Osteoblast (primary cell): ENCODE data around the gene ETV3. TPM values are rescaled to one million over a fixed set of nuclear protein-coding genes. Genes with fewer than 3 reads are reported as not detected.

Source experiments
- DNase-seq: peaks from one replicate; pipeline ENCODE4 v3.0.0; 2011; ENCODE audit warnings: low spot score, mixed read lengths; ENCODE audit not compliant: insufficient read length; ENCODE audit errors: missing footprints
- H2AFZ ChIP-seq: 2 replicates; pipeline ENCODE4 v1.6.0; 2011; ENCODE audit warnings: mild to moderate bottlenecking, low read length
- H3K27ac ChIP-seq: 2 replicates; pipeline ENCODE4 v1.5.1; 2011; ENCODE audit warnings: mild to moderate bottlenecking, low read depth, low read length, moderate library complexity
- H3K27me3 ChIP-seq: 2 replicates; pipeline ENCODE4 v1.6.0; 2012; ENCODE audit warnings: mild to moderate bottlenecking, control low read depth, inconsistent platforms, low read length, moderate library complexity; ENCODE audit not compliant: insufficient read depth
- H3K36me3 ChIP-seq: 2 replicates; pipeline ENCODE4 v1.5.1; 2011; ENCODE audit warnings: mild to moderate bottlenecking, low read length, control low read depth, moderate library complexity; ENCODE audit not compliant: insufficient read depth
- H3K4me1 ChIP-seq: 2 replicates; pipeline ENCODE4 v1.5.1; 2011; ENCODE audit warnings: mild to moderate bottlenecking, low read length, control low read depth, moderate library complexity; ENCODE audit not compliant: insufficient read depth
- H3K4me2 ChIP-seq: 2 replicates; pipeline ENCODE4 v1.6.0; 2011; ENCODE audit warnings: mild to moderate bottlenecking, low read length; ENCODE audit not compliant: insufficient read depth
- H3K4me3 ChIP-seq: fragments of 200-600 bp; sonication (generic); 3 replicates; pipeline ENCODE4 v1.5.1; 2012; ENCODE audit warnings: mild to moderate bottlenecking, low read length, inconsistent platforms; ENCODE audit not compliant: insufficient read depth
- H3K79me2 ChIP-seq: 2 replicates; pipeline ENCODE4 v1.6.0; 2012; ENCODE audit warnings: mild to moderate bottlenecking, low read length, control low read depth, inconsistent platforms; ENCODE audit not compliant: insufficient read depth
- H3K9me3 ChIP-seq: 2 replicates; pipeline ENCODE4 v1.5.1; 2011; ENCODE audit warnings: low read depth, low read length, control low read depth
- H4K20me1 ChIP-seq: 2 replicates; pipeline ENCODE4 v1.6.0; 2012; ENCODE audit warnings: mild to moderate bottlenecking, low read length, control low read depth; ENCODE audit not compliant: insufficient read depth
- CTCF ChIP-seq: IDR thresholded peaks from 2 replicates; pipeline ENCODE4 v1.5.1; 2011; ENCODE audit warnings: mild to moderate bottlenecking, low read depth, low read length, moderate library complexity; ENCODE audit errors: extremely low read depth
- total RNA-seq: library from RNA; depleted of rRNA; stranded (reverse); fragments of >200 nt; gene quantifications from 2 replicates; pipeline ENCODE4 v1.2.3, GENCODE V29; 2012

The ETV3 gene
- total RNA-seq, 1 donor = 14.8 TPM

DNA sequence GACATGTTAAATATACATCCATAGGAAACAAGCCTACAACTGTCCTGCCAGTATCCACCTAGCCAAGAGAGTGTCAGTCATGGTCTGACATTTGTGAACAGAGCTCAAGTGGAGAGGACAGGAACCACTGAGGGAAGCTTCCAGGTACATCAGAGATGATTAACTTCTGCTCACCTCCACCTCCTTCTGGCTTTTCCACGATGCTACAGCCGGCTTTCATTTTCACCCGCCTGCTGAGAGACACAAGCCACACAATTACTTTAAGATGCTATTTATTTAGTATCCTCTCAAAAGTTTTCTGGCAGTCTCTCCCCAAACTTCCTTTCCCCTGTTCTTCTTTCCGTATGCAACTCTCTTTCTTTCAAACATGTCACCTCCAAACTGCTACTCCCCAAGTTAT, 2.1 kb downstream of the ETV3 start:
- Histone ChIP-seq H3K27me3 (no peaks in the 10 kb centered on the region), H3K79me2 (peaks cover 58% of the 10 kb centered on the region), H2AFZ (no peak overlapping the region), H3K4me1 (peaks cover 24% of the 10 kb centered on the region), H3K4me2 (peak overlapping the region; percentile 99), H3K9me3 (no peaks in the 10 kb centered on the region), H3K4me3 (peak overlapping the region; percentile 11), H3K27ac (peak overlapping the region; percentile 90), H4K20me1 (peaks cover 33% of the 10 kb centered on the region), H3K36me3 (peaks cover 52% of the 10 kb centered on the region)
- DNase-seq = no peak
- TF ChIP-seq CTCF = no peak

- peak overlapping the region; percentile 99 for H3K4me2 ChIP-seq
- peak overlapping the region; percentile 11 for H3K4me3 ChIP-seq
- H4K20me1 ChIP-seq = peaks cover 33% of the 10 kb centered on the region
- no peaks in the 10 kb centered on the region for H3K27me3 ChIP-seq
- H3K36me3 ChIP-seq = peaks cover 57% of the 10 kb centered on the region
- no peak for TF ChIP-seq CTCF
- H2AFZ ChIP-seq = no peak overlapping the region
- H3K9me3 ChIP-seq = no peaks in the 10 kb centered on the region
- H3K27ac ChIP-seq = peak overlapping the region; percentile 90
- H3K4me1 ChIP-seq = peaks cover 24% of the 10 kb centered on the region
- peaks cover 58% of the 10 kb centered on the region for H3K79me2 ChIP-seq
- no peak for DNase-seq
These were observed 2.5 kb downstream of the ETV3 start for GRCh38 chr1:157135646-157136045.

DNA sequence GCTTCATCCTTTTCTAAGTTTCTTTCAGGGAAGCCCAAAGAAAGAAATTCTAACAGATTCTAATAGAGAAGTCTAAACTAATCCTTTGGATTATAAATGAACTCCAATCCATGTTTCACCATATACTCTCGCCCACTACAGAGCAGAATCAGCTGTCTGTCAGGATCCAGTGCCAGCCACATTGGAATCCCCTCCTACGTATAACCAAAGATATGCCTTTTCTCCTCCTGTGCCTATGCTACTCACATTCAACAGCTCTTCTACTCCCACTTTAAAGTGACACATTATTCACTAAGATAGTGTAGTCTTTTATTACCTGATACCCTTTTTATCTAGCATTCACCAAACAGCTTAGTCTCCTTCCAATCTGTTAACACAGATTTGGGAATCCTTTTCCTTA, 3.1 kb downstream of the ETV3 start:
- TF ChIP-seq CTCF = no peak
- Histone ChIP-seq H3K36me3 (peaks cover 62% of the 10 kb centered on the region), H3K4me2 (no peak overlapping the region), H4K20me1 (peaks cover 33% of the 10 kb centered on the region), H2AFZ (no peak overlapping the region), H3K27me3 (no peaks in the 10 kb centered on the region), H3K79me2 (peaks cover 62% of the 10 kb centered on the region), H3K27ac (no peak overlapping the region), H3K4me3 (no peak overlapping the region), H3K4me1 (peaks cover 24% of the 10 kb centered on the region), H3K9me3 (no peaks in the 10 kb centered on the region)
- no peak for DNase-seq

DNA sequence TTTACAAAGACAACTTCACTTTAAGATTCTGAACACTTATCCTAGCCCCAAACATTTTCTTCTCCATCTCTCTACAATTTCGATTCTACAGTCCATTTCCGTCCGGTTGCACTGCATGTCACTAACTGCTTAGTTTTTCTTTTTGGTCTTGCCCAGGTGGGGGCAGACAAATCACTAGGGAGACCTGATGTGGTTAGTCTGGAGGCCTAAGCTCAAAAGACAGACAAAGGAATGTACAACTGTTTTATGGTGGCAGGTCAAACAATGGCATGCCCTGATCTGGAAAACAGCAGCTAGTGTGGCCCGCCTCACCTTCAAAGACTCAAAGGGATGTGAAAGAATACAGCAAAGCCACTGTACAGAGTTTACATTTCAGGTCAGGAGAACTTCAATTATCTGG, 3.8 kb downstream of the ETV3 start:
- Histone ChIP-seq H3K27ac (no peak overlapping the region), H4K20me1 (peaks cover 33% of the 10 kb centered on the region), H3K27me3 (no peaks in the 10 kb centered on the region), H3K4me1 (peaks cover 24% of the 10 kb centered on the region), H3K9me3 (no peaks in the 10 kb centered on the region), H3K4me2 (no peak overlapping the region), H3K4me3 (no peak overlapping the region), H3K79me2 (peaks cover 62% of the 10 kb centered on the region), H2AFZ (no peak overlapping the region), H3K36me3 (peaks cover 64% of the 10 kb centered on the region)
- DNase-seq = no peak
- TF ChIP-seq CTCF = no peak
